K562 treated with DMSO at 1 percent for 4 hours (cell line): ENCODE measurements around the gene CLCC1. TPM values are rescaled to one million over a fixed set of nuclear protein-coding genes. Genes with fewer than 3 reads are reported as not detected.

ENCODE experiments used
- total RNA-seq: library from RNA; unstranded; fragments of 300-600 nt; gene quantifications from 2 replicates; pipeline ENCODE4 v1.2.3, GENCODE V29; 2022; ENCODE audit not compliant: insufficient read depth

The CLCC1 gene
- total RNA-seq = 11.8 and 17.1 TPM in 2 replicates

GRCh38 chr1:108963052-108963686 lies at the start of gene CLCC1:
Gene CLCC1, minus strand, starts transcription at chr1:108963484. Its CDS starts 13,047 bp downstream, at chr1:108950437.

Other genes with a start within 250 kb of the CLCC1 start
- gene STXBP3, start 216.8 kb downstream of the CLCC1 start, total RNA-seq = 31.8 and 39.7 TPM in 2 replicates
- gene AKNAD1, start 106.4 kb downstream of the CLCC1 start, total RNA-seq = not detected in 2 replicates
- 18.4 and 19.3 TPM in 2 replicates for gene GPSM2, start 86.5 kb downstream of the CLCC1 start, total RNA-seq
- 13.3 and 18.6 TPM in 2 replicates for gene WDR47, start 78.6 kb upstream of the CLCC1 start, total RNA-seq
- gene TAF13, start 112.5 kb upstream of the CLCC1 start, total RNA-seq = 36.1 and 41.9 TPM in 2 replicates
- 16.2 and 18.3 TPM in 2 replicates for gene TMEM167B, start 127.3 kb upstream of the CLCC1 start, total RNA-seq
- 0.36 and 0.53 TPM in 2 replicates for gene ELAPOR1, start 150.6 kb upstream of the CLCC1 start, total RNA-seq